Measurements from ENCODE around the gene RNF214. TPM values are rescaled to one million over a fixed set of nuclear protein-coding genes. Genes with fewer than 3 reads are reported as not detected.
A peak's percentile ranks its signal among the peaks of the same experiment; 100 is the strongest.

The RNF214 gene
- total RNA-seq, 3 donors from 2014 or later, result 12.3 to 13.3 (median 12.5) TPM

DNA sequence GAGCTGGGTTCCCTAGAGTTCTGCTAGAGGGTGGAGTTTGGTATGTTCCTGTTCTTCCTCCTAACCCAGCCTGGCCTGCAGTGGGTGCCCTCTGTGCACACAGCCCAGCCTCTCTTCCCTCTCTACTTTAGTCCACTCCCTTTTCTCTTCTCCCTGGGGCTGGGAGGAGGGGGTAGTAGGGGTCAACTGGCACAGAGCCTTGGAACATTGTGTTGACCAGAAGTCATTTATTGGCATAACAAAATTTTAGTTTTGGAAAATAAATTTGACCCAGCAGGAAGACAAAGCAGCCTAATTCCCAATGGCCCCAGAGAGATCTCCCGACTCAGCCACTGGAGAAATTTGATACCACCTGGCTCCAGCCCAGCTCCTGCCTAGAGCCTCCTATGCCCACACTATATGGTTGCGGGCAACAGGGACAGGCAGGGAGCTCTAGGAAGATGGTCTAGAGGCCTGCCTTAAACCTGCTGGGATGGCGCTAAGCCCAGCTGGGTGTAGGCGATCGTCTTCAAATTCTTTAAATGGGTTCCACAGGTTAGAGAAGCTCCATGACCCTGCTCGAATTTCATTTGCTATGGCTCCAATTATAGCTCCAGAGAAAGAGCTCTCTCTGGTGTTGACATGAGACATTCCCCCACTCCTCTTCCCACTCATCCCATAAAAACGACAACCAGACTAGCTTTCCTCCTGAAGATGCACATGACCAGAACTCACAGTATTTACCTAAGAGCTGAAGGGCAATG, 10.5 kb upstream of the RNF214 start:
- H3K27me3 ChIP-seq, result no peaks in the 10 kb centered on the region
- TF ChIP-seq POLR2AphosphoS5 (IDR thresholded peaks at IDR 0.05) (peak in 2 of 3 donors; percentile 57 to 61), POLR2A (IDR thresholded peaks at IDR 0.05) (no peak)
- TF ChIP-seq, protein P1, sequence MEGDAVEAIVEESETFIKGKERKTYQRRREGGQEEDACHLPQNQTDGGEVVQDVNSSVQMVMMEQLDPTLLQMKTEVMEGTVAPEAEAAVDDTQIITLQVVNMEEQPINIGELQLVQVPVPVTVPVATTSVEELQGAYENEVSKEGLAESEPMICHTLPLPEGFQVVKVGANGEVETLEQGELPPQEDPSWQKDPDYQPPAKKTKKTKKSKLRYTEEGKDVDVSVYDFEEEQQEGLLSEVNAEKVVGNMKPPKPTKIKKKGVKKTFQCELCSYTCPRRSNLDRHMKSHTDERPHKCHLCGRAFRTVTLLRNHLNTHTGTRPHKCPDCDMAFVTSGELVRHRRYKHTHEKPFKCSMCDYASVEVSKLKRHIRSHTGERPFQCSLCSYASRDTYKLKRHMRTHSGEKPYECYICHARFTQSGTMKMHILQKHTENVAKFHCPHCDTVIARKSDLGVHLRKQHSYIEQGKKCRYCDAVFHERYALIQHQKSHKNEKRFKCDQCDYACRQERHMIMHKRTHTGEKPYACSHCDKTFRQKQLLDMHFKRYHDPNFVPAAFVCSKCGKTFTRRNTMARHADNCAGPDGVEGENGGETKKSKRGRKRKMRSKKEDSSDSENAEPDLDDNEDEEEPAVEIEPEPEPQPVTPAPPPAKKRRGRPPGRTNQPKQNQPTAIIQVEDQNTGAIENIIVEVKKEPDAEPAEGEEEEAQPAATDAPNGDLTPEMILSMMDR (IDR thresholded peaks at IDR 0.05), result no peak
- peaks cover 15 to 33% of the 10 kb centered on the region in 2 donors for H3K4me1 ChIP-seq
- peak overlapping the region in 1 of 3 donors; percentile 17 for H3K4me3 ChIP-seq
- H3K9me3 ChIP-seq, result no peaks in the 10 kb centered on the region
- peak overlapping the region; percentile 89 to 93 for H3K27ac ChIP-seq
- DNase-seq (ENCODE audit: low spot score in 2 of 2), result peak; percentile 57 to 76
- intact Hi-C loops (cut with DNase I; ENCODE audit: low total_unique reads), result loop anchor here (10.0 kb wide), 1 partner anchor 347 kb away; no protein-coding TSS in a partner anchor
- no peaks in the 10 kb centered on the region for H3K36me3 ChIP-seq

DNA sequence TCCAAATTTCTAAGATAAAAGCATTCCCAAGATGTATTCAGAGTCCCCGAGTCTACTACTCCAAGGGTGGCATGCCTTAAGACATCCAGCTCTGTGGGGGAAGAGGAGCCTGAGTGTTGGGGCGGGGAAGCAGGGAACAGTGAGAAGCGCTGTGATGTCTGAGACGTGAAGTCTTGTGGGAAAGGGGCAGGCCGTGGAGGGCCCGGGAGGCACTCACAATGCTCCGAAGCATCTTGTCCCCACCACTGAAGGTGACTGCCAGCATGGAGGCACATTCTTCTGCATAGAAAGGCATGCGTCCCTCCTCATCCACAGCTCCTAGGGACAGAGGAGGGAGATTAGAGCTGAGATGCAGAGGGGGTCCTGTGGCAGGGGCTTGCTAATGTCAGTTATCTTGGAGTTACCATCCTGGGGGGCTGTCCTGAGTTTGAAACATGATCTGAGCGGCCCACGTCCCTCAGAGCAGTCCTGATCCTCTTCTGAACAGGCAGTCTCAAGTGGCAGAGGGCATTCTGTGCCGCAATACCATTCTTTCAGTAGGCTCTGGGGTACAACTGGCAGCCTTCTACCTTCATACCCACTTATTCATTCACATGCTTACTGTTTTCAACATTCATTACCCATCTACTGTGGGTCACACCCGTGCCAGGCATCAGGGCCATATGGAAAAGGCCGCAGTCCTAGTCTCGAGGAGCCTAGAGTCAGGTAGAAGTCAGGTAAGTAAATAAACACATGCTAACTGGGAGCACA, 9.3 kb upstream of the RNF214 start:
- intact Hi-C loops (cut with DNase I; ENCODE audit: low total_unique reads), result loop anchor here (10.0 kb wide), 1 partner anchor 348 kb away; no protein-coding TSS in a partner anchor
- Histone ChIP-seq H3K9me3 (no peaks in the 10 kb centered on the region), H3K36me3 (no peaks in the 10 kb centered on the region), H3K27me3 (no peaks in the 10 kb centered on the region), H3K4me3 (no peak overlapping the region), H3K27ac (peak overlapping the region; percentile 89 to 93), H3K4me1 (peaks cover 15 to 29% of the 10 kb centered on the region in 2 donors)
- DNase-seq (ENCODE audit: low spot score in 2 of 2), result peak; percentile 15 to 20
- TF ChIP-seq, protein P1 (IDR thresholded peaks at IDR 0.05), result no peak
- TF ChIP-seq POLR2A (IDR thresholded peaks at IDR 0.05) (no peak), POLR2AphosphoS5 (IDR thresholded peaks at IDR 0.05) (no peak)

DNA sequence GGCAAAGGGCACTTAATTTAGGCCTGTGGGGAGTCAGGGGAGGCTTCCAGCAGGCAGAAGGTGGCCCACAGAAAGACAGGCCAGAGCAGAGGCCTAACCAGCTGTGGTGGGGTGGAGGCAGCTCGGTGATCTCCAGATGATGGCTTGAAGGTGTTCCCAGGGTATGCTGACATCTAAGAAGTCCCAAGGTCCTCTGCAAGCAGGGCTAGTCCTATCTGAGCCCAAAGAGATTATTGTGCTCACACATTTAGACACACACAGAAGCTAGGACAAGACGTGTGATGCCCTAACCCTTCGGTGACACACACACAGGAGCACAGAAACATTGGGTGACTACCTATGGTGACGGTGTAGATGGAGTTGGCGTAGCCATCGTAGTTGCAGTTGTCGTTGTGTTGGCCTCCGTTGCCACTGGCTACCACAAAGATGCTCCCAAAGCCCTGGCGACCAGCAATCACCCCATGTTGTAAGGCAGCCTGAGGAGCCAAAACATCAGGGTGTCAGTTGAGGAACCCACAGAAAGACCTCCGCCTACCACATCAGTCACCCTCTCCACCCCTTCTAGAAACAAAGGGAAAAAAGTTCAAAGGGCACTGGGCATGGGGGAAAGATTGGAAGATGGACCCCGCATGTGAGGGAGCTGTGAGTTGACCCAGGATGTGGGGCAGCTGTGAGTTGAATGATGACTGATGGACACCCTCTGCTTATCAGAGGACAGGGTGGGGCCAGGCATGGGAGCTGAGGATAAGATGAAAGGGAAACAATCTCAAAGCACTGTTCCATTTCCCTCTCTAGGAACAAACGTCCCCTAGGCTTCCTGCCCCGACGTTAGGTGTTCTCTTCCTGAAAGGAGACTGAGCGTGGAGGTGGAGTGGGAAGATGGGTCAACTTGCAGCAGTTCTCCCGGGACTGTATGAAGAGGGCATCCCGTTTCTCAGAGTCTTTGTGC, 8.5 kb upstream of the RNF214 start:
- no peak for TF ChIP-seq POLR2AphosphoS5 (IDR thresholded peaks at IDR 0.05)
- no peak for TF ChIP-seq POLR2A (IDR thresholded peaks at IDR 0.05)
- TF ChIP-seq, protein P1 (IDR thresholded peaks at IDR 0.05), result no peak
- Histone ChIP-seq H3K27me3 (no peaks in the 10 kb centered on the region), H3K4me1 (peaks cover 14 to 27% of the 10 kb centered on the region in 2 donors), H3K9me3 (no peaks in the 10 kb centered on the region), H3K27ac (peak overlapping the region; percentile 89 to 93), H3K36me3 (no peaks in the 10 kb centered on the region), H3K4me3 (no peak overlapping the region)
- DNase-seq (ENCODE audit: low spot score in 2 of 2), result peak; percentile 12 to 33
- intact Hi-C loops (cut with DNase I; ENCODE audit: low total_unique reads), result loop anchor here (10.0 kb wide), 1 partner anchor 349 kb away; no protein-coding TSS in a partner anchor

DNA sequence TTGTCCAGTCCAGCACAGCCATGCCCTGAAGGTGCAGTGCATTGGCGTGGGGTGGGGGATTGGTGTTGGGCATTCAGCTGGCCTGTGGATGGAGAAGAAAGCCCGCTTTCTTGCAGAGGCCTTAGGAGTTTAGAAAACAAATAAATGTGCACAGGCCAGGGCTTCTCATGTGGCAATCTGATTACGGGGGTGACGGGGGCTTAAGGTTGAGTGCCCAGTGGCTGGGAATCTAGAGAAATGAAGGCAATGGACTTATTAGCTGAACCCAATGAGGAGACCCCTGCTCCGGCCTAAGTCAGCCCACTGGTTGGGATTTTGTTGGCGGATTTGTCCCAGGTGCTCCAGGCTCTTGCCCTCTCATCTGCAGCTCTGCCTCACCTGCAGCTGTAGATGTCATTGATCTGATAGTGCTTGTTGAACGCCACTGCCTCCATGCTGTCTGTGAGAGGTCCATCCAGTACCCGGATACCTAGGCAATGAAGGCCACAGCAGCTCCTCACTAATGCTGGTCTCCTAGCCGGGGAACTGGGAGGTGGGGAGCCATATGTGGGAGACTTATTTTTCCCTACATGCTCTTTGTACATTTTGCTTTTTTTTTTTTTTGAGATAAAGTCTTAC, 6.8 kb upstream of the RNF214 start:
- intact Hi-C loops (cut with DNase I; ENCODE audit: low total_unique reads), result loop anchor here (10.0 kb wide), 1 partner anchor 351 kb away; no protein-coding TSS in a partner anchor
- Histone ChIP-seq H3K9me3 (no peaks in the 10 kb centered on the region), H3K27ac (no peak overlapping the region), H3K4me3 (no peak overlapping the region), H3K4me1 (peaks cover 7 to 11% of the 10 kb centered on the region in 2 donors), H3K36me3 (no peaks in the 10 kb centered on the region), H3K27me3 (no peaks in the 10 kb centered on the region)
- no peak for DNase-seq (ENCODE audit: low spot score in 2 of 2)
- TF ChIP-seq, protein P1 (IDR thresholded peaks at IDR 0.05), result no peak
- TF ChIP-seq POLR2AphosphoS5 (IDR thresholded peaks at IDR 0.05), result no peak
- no peak for TF ChIP-seq POLR2A (IDR thresholded peaks at IDR 0.05)
